8988T (cell line): ENCODE data around the gene CNPY2.
"Not testable (repeated sequence)": the region's sequence is repeated elsewhere in the genome, so short reads cannot be mapped to it uniquely, and the experiment has no call there.

ENCODE experiments used
- DNase-seq: peaks from one replicate; pipeline ENCODE4 v3.0.0; 2011

Gene CNPY2

DNA sequence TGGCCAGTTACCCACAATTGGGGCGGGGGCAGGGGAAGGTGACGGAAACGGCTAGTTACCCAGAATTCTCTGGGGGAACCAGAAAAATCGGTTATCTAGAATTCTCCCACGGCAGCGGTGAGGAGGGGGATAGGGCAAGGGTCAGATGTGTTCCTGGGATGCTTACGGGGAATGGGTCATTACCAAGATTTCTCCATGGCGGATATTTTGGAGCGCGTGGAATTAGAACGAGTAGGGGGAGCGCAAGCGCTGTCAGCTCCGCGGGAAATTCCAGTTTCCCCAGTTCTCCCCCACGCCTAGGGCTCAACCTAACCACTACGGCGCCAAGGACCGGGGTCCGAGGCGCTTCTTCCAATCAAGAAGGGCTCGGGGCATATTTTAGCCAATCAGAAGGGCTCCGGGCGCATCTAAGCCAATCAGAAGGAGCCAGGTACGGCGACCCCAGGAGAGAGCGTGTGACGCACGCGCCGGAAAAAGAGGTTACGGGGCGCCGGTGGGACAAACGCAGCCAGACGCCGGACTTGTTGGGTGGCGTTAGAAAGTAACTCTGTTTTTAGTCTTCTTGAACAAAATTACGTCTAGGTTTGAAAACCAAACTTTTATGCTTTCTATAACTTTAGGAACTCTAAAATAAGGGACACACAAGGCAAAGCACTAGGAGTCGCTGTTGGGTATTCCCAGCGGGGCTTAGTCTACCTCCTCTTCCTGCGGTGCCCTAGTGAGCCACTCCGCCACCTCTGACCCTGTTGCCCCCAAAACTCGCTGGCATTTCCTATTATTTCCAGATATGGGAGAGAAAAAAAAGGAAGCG lies 18.1 kb upstream of the CNPY2 start, which contains the start of gene PAN2:
PAN2 (minus strand) TSS at position 322 of the 811 bp plus-strand sequence. CDS start 906 bp downstream, outside the sequence.
- peak; percentile 92 for DNase-seq

DNA sequence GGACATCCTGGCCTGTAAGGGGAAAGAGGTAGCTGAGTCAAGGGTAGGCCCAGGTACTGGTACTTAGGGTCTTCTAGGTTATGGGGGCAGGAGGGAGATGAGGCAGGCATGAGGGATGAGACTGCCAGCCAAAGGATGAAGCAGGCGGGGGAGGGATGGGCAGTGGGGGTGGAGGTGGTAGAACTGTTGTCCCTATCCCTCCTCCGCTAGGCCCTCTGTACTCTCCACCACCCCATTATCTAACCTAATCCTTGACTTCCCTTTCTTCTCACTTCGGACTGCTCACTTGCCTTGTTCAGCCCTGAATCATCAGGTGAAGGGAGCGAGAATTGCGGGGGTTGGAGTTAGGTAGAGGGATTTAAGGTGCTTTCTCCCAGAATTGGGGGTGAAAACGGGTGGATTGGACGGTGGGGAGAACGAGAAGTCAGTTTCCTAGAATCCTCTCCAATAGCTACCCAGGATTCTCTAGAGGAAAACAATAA lies 17.4 kb upstream of the CNPY2 start:
- no peak for DNase-seq

DNA sequence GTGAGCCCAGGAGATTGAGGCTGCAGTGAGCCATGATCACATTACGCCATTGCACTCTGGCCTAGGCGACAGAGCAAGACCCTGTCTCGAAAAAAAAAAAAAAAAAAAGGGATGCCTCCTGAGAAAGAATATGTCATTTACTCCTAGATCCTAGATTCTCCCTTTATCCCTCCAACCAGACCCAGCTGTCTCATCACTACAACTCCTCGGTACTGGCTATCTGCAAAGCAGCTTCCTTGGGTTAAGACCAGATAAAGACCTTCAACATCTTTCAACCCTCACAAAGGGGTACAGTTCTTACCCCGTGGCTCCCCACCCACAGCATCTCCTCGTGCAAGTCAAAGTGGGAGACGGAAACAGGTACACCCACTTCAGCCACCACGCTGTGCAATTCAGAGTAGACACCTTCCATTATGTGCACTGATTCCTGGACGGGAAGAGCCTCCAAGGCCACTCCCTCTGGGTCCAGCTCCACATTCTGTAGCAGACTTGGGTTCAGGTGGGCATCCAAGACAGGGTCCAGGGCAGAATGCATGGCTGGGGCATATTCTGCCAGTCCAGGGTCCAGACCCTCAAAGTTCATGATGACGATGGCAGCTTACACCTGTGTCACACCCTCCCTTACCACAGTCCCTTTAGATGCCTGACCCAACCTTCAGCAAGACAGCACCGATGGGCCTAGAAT lies 16.9 kb upstream of the CNPY2 start:
- DNase-seq = no peak

DNA sequence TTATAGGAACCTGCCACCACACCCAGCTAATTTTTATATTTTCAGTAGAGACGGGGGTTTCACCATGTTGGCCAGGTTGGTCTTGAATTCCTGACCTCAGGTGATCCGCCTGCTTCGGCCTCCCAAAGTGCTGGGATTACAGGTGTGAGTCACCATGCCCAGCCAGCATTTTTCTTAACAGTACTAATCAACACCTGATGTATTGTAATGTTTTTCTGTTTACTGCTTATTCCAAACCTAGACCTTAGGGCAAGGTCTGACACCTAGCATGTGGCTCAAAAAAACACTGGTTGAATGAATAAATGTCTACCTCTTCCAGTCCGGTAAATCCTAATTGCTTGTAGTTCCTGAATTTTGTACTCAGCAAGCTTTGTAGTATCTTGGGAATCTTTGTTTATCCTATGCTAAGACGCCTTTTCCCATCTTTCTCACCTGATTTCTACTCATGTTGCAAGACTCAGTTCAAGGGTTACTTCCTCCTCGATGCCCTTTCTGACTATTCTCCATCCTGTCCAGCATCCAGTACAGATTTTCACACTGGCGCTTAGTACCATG lies 15.2 kb upstream of the CNPY2 start:
- no peak for DNase-seq

DNA sequence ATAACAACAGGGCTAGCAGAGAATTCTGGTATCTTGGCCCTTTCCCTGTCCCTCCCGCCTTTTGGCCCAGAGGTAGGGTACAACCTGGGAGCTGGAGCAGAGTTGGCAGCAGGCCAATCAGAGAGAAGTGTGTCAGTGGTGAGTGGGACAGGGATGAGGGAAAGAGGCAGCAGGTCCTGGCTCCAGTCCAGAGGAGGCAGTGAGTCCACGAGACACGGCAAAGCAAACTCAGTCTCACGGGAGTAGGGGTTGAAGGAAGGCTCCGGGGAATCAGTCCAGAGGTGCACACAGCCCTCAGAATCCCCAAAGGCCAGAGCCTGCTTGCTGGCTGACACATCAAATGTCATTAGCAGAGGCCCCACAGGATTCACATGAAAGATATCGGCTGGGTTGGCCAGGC lies 10.7 kb upstream of the CNPY2 start:
- no peak for DNase-seq

DNA sequence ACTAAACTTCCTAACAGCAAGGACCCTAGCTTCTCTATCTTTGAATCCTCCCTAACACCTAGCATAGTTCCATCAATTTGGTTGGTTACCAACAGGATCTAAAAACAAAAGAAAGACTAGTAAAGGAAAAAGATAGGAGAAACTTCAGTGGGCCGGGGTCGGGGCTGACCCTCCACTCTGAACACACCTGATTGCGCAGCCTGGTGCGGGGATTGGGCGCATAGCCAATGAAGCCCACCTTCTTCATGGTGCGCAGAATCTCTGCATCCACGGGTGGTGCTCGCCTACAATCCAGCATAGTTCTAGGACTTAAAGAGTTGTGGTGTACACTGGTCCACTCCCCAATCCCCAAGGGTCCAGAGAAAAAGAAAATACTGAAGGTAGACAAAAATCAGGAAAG lies 10.3 kb upstream of the CNPY2 start:
- DNase-seq = no peak

DNA sequence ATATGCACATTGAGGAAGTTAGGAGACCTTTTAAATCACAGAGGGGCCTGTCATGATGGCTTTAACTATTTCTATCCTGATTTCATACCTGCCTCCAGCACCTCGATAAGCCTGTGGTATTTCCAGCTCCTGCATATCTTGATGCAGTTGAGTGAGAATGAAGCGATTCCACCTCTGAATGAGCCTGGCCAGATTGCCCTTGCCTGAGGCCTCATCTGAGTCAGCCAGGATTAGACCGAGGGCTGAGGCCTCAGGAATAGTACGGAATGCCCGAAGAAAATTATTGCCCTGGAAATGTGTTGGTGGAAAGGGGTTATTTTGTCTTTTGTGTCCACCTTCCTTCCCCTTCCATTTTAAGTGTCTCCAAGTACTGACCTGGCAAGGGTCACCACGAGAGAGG lies 8.4 kb upstream of the CNPY2 start:
- no peak for DNase-seq

DNA sequence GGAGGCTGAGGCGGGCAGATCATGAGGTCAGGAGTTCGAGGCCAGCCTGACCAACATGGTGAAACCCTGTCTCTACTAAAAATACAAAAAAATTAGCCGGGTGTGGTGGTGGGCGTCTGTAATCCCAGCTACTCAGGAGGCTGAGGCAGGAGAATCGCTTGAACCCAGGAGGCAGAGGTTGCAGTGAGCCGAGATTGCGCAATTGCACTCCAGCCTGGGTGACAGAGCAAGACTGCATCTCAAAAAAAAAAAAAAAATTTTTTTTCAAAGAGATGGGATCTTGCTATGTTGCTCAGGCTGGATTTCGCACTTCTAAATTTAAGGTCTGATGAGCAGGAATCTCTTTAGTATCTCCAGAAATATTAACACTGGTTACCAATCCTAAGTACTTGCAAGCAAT lies 5.8 kb upstream of the CNPY2 start:
- not testable (repeated sequence) for DNase-seq

DNA sequence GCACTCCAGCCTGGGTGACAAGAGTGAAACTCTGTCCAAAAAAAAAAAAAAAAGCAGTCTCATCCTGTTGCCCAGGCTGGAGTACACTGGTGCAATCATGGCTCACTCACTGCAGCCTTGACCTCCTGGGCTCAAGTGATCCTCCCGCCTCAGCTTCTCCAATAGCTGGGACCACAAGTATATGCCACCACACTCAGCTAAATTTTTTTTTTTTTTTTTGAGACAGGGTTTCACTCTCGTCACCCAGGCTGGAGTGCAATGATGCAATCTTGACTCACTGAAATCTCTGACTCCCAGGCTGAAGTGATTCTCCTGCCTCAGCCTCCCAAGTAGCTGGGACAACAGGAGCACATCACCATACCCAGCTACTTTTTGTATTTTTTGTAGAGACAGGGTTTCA lies 5.2 kb upstream of the CNPY2 start:
- no peak for DNase-seq

DNA sequence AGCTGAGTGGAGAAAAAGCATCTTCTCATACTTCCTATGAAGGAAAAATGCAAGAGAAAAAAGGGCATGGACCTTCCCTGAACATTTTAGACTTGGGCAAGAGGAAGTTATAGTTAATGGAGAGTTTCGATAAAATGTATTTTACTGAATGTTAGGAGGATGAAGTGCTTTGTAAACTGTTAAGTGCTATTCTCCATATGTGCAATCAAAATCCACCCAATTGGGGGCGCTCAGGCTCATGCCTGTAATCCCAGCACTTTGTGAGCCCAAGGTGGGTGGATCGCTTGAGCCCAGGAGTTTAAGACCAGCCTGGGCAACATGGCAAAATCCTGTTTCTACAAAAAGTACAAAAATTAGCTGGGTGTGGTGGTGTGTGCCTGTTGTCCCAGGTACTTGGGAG lies 1.9 kb upstream of the CNPY2 start:
- DNase-seq = no peak

DNA sequence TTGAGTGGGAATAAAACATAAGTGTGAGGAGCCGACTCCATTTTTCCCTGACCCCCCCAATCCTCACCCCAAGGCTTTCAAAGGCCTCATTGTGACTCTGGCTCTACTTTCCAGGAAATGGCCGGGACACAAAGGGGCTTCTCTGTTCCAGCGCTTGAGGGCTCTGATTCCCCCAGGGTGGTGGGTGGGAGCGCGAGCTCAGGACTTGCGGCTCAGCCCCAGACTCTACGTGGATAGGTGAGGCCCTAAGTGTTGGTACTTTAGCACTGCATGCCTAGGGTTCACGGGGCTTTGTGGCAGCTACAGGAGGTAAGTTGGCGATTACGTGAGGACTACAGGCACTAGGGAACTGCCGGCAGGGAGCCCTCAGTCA lies 553 bp downstream of the CNPY2 start:
- no peak for DNase-seq

DNA sequence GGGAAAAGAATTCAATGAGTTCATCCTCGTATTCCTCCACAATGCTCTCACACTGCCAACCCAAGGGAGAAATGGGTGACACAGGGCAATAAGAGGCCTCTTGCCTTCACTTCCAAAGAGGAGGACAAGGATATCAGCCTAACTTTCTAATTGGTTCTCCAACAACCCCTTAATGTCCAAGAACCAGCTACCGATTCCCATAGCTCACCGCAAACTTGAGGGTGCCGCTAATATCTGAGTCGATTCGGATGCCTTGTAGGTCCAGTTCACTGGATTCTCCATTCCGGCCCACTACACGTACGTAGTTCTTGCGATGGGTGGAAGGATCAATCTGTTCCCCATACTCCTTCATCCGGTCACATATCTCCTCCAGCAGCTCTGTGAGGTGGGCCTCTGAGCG lies 4.8 kb downstream of the CNPY2 start:
- no peak for DNase-seq

DNA sequence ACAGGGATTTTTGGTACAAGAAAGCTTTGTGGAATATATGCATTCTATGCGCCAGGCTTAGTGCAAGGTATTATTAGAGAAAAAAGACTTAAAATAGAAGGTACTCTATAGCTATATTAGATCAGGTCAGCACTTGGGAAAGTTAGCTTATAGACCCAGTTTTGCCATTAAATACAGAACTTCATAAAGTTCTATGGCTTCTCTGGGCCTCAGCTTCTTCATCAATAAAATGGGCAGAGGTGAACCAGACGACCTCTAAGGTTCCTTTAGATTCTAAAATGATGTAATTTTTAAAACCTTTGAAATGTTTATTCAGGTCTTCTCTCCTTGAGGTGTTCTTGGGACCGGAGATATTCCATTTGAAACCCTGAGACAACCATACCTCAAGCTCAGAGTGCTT lies 7.1 kb downstream of the CNPY2 start:
- no peak for DNase-seq

DNA sequence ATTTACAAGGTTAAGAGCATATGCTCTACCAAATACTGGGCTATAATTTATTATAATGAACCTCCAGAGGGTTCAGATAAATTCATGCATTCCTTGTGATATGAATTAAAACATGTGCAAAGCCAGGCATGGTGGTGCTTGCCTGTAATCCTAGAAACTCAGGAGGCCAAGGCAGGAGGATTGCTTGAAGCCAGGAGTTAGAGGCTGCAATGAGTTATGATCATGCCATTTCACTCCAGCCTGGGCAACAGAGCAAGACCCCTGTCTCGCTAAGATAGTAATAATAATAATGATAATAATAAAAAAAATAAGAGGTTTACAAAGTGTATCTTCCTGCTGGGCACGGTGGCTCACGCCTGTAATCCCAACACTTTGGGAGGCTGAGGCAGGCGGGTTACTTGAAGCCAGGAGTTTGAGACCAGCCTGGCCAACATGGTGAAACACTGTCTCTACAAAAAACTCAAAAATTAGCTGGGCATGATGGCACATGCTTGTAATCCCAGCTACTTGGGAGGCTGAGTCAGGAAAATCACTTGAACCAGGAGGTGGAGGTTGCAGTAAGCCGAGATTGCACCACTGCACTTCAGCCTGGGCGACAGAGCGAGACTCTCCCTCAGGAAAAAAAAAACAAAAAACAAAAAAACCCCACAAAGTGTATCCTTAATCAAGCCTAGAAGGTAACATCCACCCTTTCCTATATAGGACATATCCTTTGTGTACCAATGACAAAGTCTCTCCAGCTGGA lies 8.4 kb downstream of the CNPY2 start:
- DNase-seq = no peak

DNA sequence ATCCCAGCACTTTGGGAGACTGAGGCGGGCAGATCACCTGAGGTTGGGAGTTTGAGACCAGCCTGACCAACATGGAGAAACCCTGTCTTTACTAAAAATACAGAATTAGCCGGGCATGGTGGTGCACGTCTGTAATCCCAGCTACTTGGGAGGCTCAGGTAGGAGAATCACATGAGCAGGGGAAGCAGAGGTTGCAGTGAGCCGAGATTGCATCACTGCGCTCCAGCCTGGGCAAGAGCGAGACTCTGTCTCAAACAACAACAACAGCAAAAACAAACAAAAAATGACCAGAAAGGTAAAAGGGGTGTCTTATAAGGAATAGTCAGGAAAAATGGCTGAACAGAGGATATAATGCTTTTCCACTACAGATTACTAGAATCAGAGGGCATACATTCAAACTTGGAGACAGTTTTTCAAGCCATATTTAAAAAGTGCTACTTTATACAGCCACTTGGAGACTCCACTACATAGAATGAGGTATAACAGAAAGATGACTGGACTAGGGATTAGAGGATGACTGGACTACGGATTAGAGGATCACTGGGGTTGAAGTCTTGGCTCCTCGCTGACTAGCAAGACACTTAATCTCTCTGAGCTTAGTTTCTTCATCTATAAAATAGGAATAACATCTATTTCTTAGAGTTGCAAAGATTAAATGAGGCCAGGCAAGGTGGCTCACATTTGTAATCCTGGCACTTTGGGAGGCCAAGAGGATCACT lies 10.8 kb downstream of the CNPY2 start:
- DNase-seq = no peak

DNA sequence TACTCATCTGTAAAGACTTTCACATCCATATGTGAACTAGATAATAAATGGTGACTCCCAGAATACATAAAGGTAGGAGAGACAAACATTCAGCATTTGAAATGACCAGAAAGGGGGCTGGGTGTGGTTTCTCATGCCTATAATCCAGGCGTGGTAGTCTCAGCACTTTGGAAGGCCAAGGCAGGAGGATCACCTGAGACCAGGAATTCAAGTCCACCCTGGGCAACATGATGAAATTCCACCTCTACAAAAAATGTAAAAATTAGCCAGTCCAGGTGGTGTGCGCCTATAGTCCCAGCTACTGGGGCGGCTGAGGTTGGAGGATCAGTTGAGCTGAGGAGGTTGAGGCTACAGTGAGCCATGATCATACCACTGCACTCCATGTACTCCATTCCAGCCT lies 11.5 kb downstream of the CNPY2 start:
- no peak for DNase-seq

DNA sequence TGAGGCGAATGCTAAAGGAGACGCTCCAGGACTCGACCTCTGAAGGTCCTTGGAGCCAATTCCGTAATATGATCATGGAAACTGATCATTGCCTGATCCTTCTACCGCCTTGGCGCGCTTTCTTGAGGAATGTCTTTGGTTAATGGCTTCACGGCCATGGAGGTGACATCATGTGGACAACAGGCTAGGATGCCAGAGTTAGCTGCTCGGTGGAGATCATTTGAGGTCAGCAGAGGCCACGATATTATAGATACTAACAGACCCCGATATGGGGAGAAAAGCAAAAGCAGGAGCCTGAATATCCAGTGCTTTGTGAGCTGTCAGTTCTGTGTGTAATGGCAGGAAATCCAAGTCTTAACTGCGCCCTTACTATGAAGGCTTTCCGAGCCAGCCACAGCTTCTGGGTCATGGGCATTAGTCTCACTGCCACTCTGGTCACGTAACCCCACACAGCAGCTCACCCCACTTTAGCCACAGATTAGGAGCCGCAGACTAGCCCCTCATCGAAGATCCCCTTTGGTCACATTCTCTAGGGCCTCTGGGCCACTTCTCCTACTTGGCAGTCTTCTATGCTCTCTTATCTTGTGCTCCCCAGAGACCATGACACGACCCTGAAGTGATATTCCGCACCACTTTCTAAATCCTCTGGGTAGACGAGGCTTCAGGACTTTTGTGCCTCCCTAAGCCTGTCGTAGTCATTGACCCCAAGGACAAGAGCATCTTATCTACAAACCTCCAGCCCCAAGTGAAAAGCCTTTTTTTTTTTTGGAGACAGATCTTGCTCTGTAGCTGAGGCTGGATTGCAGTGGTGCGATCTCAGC lies 14.9 kb downstream of the CNPY2 start:
- DNase-seq = no peak

DNA sequence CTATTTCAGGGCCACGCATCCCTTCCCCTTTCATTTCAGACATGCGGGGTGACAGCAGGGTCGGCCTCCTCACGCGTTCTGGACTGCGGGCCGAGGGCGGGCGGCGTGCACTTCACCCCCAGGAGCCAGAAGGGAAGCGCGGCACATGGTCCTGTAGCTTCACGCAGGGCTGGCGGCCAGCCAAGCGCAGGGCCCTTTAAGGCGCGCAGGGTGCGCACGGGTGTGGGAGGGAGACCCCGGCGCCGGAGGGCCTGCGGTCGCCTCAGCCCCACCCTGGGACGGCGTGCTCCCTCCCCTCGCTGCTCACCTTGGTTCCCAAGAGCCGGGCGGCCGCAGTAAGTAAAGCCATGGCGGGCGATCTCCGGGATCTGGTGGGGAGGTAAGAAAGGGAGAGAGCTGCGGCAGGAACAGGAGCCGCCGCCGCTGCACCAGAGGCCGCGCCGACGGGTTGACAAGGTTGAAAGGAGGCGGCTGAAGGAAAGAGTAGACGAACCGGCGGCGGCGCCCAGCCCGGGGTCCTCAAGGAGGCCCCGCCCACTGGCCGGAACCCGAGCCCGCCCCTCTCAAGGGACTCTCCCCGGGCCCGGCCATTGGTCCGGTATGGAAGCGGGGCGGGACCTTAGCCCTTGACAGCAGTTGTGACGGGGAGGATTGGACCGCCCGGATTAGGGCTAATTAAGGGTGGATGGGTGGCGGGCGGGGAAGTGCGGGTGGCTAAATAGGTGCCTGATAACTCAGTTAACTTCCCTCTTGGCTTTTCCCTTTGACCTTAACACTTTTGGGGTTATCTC lies 15.7 kb downstream of the CNPY2 start, which contains the start of gene CS:
CS (minus strand) TSS at position 478 of the 791 bp plus-strand sequence; CDS start at position 349, 129 bp downstream.
- DNase-seq = peak; percentile 63

DNA sequence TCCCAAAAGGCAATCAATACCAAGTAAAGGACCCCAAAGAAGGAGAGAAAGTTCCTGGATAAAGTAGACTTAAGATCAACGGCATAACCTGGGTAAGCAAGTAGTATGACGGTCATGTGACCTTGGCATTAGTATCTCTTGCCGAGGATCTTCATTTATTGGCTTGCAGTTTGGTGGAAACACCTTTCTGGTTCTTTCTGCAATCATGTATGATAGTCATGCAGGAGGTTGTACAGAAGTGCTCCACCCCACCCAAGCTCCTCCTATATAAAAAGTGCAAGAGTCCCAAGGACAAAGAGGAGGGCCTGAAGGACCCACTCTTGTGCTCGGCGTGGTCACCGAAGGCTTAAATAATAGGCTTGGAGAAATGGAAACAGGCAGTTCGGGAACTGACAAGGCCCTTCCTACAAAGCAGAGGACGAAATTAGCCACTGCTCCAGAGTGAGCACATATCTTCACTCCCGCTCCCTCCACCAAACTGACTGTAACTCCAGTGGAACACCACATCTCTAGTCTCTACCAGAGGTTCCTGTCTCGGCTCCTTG lies 16.4 kb downstream of the CNPY2 start:
- no peak for DNase-seq

DNA sequence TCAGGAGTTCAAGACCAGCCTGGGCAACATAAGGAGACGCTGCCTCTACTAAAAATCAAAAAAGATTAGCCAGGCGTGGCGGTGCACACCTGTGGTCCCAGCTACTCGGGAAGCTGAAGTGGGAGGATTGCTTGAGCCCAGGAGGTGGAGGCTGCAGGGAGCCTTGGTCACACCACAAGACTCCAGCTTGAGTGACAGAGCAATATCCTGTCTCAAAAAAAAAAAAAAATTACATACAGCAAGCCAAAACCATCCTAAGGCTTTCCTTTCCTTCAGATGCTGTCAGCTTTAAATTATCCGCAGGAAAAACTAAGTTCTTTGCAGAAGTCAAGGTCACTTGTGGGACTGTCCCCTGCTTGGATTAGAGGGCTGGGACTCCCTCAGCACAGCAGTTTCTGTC lies 17.0 kb downstream of the CNPY2 start:
- DNase-seq = no peak
